SK-N-SH treated with all-trans-retinoic acid at 6 μM for 48 hours (cell line): Measurements from ENCODE around the gene ZC3H10.

ENCODE experiments used
- ATAC-seq: fragments of 200-7000 bp; cut with Tn5 transposase; 3 replicates; pipeline ENCODE4 v1.9.1; 2020; ENCODE audit warnings: mild to moderate bottlenecking, moderate library complexity
- ARNTL ChIP-seq: fragments of 450-650 bp; formaldehyde crosslinking; IDR thresholded peaks from 2 replicates; pipeline ENCODE4 v1.5.0; 2020; ENCODE audit warnings: low read depth, mild to moderate bottlenecking, moderate library complexity, borderline replicate concordance
- BACH2 ChIP-seq: fragments of 250-450 bp; sonication (Bioruptor Pico); IDR thresholded peaks from 2 replicates; pipeline ENCODE4 v1.9.0; 2021; ENCODE audit warnings: mild to moderate bottlenecking, borderline replicate concordance
- CSDC2 ChIP-seq: fragments of 250-450 bp; sonication (Bioruptor Pico); IDR thresholded peaks from 2 replicates; pipeline ENCODE4 v1.5.0; 2020; ENCODE audit warnings: mild to moderate bottlenecking, moderate library complexity
- GLIS3 ChIP-seq: fragments of 250-450 bp; sonication (Bioruptor Pico); IDR thresholded peaks from 2 replicates; pipeline ENCODE4 v1.5.0; 2020; ENCODE audit warnings: mild to moderate bottlenecking, moderate library complexity
- ISL1 ChIP-seq: fragments of 250-450 bp; sonication (Bioruptor Pico); IDR thresholded peaks from 2 replicates; pipeline ENCODE4 v2.1.2; 2022; ENCODE audit warnings: mild to moderate bottlenecking, moderate library complexity
- PPARA ChIP-seq: fragments of 250-450 bp; sonication (Bioruptor Pico); IDR thresholded peaks from 2 replicates; pipeline ENCODE4 v1.5.0; 2020; ENCODE audit warnings: mild to moderate bottlenecking, borderline replicate concordance
- RARB ChIP-seq: fragments of 250-450 bp; sonication (Bioruptor Pico); IDR thresholded peaks from 2 replicates; pipeline ENCODE4 v1.8.0; 2021; ENCODE audit warnings: mild to moderate bottlenecking, moderate library complexity
- TCF4 ChIP-seq: fragments of 250-450 bp; sonication (Bioruptor Pico); IDR thresholded peaks from 2 replicates; pipeline ENCODE4 v1.8.0; 2021; ENCODE audit warnings: mild to moderate bottlenecking, moderate library complexity, borderline replicate concordance
- TOX ChIP-seq: fragments of 250-450 bp; sonication (Bioruptor Pico); IDR thresholded peaks from 2 replicates; pipeline ENCODE4 v1.8.0; 2021; ENCODE audit warnings: mild to moderate bottlenecking, moderate library complexity, borderline replicate concordance
- ZC3H10 ChIP-seq: fragments of 250-450 bp; sonication (Bioruptor Pico); IDR thresholded peaks from 2 replicates; pipeline ENCODE4 v1.5.1; 2021; ENCODE audit warnings: mild to moderate bottlenecking, moderate library complexity
- ZFP3 ChIP-seq: fragments of 250-450 bp; sonication (Bioruptor Pico); IDR thresholded peaks from 2 replicates; pipeline ENCODE4 v1.5.0; 2020; ENCODE audit warnings: mild to moderate bottlenecking, moderate library complexity
- ZFP30 ChIP-seq: fragments of 450-650 bp; formaldehyde crosslinking; IDR thresholded peaks from 2 replicates; pipeline ENCODE4 v1.5.0; 2022; ENCODE audit warnings: mild to moderate bottlenecking, moderate library complexity
- ZNF565 ChIP-seq: fragments of 450-650 bp; formaldehyde crosslinking; conservative IDR thresholded peaks from 2 replicates; pipeline ENCODE4 v1.5.0; 2020; ENCODE audit warnings: low read depth, mild to moderate bottlenecking, moderate library complexity
- ZNF70 ChIP-seq: fragments of 450-650 bp; formaldehyde crosslinking; IDR thresholded peaks from 2 replicates; pipeline ENCODE4 v1.5.0; 2020; ENCODE audit warnings: mild to moderate bottlenecking, moderate library complexity
- ZNF8 ChIP-seq: fragments of 450-650 bp; formaldehyde crosslinking; IDR thresholded peaks from 2 replicates; pipeline ENCODE4 v1.5.0; 2020; ENCODE audit warnings: mild to moderate bottlenecking, moderate library complexity
- TF ChIP-seq, protein P1 (sequence below): fragments of 250-450 bp; sonication (Bioruptor Pico); IDR thresholded peaks from 2 replicates; pipeline ENCODE4 v1.5.1; 2020; ENCODE audit warnings: low read depth, mild to moderate bottlenecking, moderate library complexity
- TF ChIP-seq, protein P2 (sequence below): fragments of 250-450 bp; sonication (Bioruptor Pico); IDR thresholded peaks from 2 replicates; pipeline ENCODE4 v1.5.1; 2021; ENCODE audit warnings: mild to moderate bottlenecking, moderate library complexity
- TF ChIP-seq, protein P3 (sequence below): fragments of 250-450 bp; sonication (Bioruptor Pico); IDR thresholded peaks from 2 replicates; pipeline ENCODE4 v1.8.0; 2020; ENCODE audit warnings: mild to moderate bottlenecking, moderate library complexity, borderline replicate concordance
- TF ChIP-seq, protein P4 (sequence below): fragments of 250-450 bp; sonication (Bioruptor Pico); IDR thresholded peaks from 2 replicates; pipeline ENCODE4 v1.5.0; 2020; ENCODE audit warnings: mild to moderate bottlenecking, moderate library complexity

The ZC3H10 gene

DNA sequence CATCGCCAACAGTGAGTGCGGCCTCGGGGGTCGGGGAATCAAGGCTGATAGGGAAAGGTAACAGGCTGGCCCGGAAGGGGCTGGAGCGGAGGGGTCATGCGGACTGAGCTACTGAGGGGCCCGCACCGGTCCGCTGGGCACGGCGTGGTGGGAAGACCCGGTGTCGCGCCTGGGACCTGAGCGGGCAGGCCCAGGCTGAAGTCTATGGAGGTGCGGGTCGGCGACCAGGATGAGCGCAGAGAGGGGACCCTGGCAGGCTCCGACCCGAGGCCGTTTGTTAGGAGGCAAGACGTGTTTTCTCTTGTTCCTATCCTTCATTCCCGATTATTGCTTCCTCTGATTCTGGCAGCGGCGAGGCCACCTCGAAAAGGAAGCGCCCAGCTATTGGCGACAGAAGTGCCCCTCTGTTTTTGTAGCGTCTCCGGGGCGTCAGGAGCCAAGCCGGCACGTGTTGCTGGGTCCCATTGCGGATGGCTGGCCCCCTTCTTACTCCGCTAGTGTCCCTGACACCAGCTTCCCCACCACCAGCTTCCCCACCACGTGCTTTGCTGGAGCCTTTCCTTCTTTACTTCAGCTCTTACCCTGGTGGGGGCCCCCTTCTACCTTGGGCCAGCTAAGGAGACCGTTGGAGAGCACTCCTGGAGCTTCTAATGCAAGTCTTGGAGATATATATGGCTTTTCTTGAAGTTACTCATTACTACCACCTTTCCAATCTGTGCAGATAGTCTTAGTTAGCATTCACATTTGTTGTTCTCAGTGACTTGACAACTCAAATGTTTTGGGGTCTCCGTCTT is 13.1 kb upstream of the ZC3H10 start:
- peak; percentile 40 for ATAC-seq
- TF ChIP-seq ZFP30: no peak
- TF ChIP-seq ZNF565: no peak
- TF ChIP-seq, protein P1, sequence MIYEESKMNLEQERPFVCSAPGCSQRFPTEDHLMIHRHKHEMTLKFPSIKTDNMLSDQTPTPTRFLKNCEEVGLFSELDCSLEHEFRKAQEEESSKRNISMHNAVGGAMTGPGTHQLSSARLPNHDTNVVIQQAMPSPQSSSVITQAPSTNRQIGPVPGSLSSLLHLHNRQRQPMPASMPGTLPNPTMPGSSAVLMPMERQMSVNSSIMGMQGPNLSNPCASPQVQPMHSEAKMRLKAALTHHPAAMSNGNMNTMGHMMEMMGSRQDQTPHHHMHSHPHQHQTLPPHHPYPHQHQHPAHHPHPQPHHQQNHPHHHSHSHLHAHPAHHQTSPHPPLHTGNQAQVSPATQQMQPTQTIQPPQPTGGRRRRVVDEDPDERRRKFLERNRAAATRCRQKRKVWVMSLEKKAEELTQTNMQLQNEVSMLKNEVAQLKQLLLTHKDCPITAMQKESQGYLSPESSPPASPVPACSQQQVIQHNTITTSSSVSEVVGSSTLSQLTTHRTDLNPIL: no peak
- no peak for TF ChIP-seq ZNF8 (CRISPR knock-in tag)
- TF ChIP-seq PPARA (CRISPR knock-in tag): no peak
- no peak for TF ChIP-seq CSDC2
- no peak for TF ChIP-seq TOX (CRISPR knock-in tag)
- no peak for TF ChIP-seq ISL1 (CRISPR knock-in tag)
- TF ChIP-seq ZNF70: no peak
- TF ChIP-seq, protein P2, sequence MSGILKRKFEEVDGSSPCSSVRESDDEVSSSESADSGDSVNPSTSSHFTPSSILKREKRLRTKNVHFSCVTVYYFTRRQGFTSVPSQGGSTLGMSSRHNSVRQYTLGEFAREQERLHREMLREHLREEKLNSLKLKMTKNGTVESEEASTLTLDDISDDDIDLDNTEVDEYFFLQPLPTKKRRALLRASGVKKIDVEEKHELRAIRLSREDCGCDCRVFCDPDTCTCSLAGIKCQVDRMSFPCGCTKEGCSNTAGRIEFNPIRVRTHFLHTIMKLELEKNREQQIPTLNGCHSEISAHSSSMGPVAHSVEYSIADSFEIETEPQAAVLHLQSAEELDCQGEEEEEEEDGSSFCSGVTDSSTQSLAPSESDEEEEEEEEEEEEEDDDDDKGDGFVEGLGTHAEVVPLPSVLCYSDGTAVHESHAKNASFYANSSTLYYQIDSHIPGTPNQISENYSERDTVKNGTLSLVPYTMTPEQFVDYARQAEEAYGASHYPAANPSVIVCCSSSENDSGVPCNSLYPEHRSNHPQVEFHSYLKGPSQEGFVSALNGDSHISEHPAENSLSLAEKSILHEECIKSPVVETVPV (CRISPR knock-in tag): no peak
- TF ChIP-seq GLIS3: no peak
- no peak for TF ChIP-seq ARNTL (CRISPR knock-in tag)
- no peak for TF ChIP-seq RARB (CRISPR knock-in tag)

DNA sequence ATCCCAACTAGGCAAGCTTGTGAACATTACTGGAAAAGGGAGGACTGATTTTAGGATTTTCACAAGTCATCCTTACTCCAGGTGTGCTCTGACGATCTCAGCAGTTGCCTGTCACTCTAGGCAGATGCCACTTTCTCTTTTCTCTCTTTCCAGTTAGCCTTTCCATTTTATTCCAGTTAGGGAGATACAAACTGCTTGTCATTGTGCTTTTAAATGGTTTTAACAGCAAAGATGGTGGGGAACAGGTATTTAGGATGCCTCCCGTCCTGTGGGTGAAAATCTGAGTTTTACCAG is 12.5 kb upstream of the ZC3H10 start:
- no peak for ATAC-seq

More for the DNA sequence above, 12.5 kb upstream of the ZC3H10 start:
- TF ChIP-seq ZC3H10 (CRISPR knock-in tag) (no peak), PPARA (CRISPR knock-in tag) (no peak), ZNF565 (no peak), ZFP3 (CRISPR knock-in tag) (no peak), ZFP30 (no peak), ZNF8 (CRISPR knock-in tag) (no peak), TCF4 (CRISPR knock-in tag) (no peak), RARB (CRISPR knock-in tag) (no peak), ARNTL (CRISPR knock-in tag) (no peak), BACH2 (no peak)
- TF ChIP-seq, protein P1: no peak
- TF ChIP-seq, protein P3, sequence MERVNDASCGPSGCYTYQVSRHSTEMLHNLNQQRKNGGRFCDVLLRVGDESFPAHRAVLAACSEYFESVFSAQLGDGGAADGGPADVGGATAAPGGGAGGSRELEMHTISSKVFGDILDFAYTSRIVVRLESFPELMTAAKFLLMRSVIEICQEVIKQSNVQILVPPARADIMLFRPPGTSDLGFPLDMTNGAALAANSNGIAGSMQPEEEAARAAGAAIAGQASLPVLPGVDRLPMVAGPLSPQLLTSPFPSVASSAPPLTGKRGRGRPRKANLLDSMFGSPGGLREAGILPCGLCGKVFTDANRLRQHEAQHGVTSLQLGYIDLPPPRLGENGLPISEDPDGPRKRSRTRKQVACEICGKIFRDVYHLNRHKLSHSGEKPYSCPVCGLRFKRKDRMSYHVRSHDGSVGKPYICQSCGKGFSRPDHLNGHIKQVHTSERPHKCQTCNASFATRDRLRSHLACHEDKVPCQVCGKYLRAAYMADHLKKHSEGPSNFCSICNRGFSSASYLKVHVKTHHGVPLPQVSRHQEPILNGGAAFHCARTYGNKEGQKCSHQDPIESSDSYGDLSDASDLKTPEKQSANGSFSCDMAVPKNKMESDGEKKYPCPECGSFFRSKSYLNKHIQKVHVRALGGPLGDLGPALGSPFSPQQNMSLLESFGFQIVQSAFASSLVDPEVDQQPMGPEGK (CRISPR knock-in tag): no peak
- TF ChIP-seq, protein P4, sequence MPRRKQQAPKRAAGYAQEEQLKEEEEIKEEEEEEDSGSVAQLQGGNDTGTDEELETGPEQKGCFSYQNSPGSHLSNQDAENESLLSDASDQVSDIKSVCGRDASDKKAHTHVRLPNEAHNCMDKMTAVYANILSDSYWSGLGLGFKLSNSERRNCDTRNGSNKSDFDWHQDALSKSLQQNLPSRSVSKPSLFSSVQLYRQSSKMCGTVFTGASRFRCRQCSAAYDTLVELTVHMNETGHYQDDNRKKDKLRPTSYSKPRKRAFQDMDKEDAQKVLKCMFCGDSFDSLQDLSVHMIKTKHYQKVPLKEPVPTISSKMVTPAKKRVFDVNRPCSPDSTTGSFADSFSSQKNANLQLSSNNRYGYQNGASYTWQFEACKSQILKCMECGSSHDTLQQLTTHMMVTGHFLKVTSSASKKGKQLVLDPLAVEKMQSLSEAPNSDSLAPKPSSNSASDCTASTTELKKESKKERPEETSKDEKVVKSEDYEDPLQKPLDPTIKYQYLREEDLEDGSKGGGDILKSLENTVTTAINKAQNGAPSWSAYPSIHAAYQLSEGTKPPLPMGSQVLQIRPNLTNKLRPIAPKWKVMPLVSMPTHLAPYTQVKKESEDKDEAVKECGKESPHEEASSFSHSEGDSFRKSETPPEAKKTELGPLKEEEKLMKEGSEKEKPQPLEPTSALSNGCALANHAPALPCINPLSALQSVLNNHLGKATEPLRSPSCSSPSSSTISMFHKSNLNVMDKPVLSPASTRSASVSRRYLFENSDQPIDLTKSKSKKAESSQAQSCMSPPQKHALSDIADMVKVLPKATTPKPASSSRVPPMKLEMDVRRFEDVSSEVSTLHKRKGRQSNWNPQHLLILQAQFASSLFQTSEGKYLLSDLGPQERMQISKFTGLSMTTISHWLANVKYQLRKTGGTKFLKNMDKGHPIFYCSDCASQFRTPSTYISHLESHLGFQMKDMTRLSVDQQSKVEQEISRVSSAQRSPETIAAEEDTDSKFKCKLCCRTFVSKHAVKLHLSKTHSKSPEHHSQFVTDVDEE: no peak
- TF ChIP-seq, protein P2 (CRISPR knock-in tag): no peak
